HG03280 (cell line): ENCODE results near the gene GPR176.
"Not testable (repeated sequence)": the region's sequence is repeated elsewhere in the genome, so short reads cannot be mapped to it uniquely, and the experiment has no call there.

ENCODE experiments used
- ATAC-seq: cut with Tn5 transposase; IDR thresholded peaks from one replicate; pipeline ENCODE4 v1.9.1; 2021; ENCODE audit warnings: mild to moderate bottlenecking, moderate library complexity; ENCODE audit not compliant: unreplicated experiment

Gene GPR176

DNA sequence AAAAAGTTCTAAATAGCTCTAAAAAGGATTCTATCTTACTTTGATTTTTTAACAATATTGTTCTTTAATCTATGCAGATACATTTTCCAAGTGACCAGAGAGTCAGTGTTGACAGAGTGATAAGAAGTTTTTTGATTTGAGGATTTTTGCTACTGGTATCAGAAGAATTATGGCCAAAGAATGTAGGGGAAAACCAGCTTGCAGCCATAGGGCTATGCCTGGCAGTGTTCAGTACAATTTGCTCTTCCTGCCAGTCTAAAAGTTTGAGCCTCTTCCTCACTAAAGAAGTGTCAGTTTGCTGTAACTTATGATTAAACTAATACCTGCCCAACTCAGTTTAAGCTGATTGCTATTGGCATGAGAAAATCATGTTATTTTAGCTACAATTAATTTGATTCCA, 102.2 kb downstream of the GPR176 start:
- no peak for ATAC-seq

DNA sequence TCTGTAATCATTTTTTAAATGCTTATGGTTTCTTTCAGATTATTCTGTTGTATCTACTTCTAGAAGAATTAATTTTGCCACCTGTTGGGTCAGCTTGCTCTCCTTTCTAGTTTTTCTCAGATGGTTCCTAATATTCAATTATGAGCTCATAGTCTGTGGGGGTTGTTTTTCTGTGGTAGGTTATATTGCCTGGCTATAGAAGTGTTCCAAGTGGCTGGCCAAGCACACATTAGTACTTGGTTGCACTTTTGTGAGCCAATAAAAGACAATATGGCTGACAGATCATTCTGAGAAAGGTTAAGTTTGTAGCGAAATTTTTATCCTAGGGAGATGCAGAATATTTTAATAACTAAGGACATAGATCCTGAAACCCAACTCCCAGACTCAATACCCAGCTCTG, 105.6 kb downstream of the GPR176 start:
- ATAC-seq: no peak

- ATAC-seq: not testable (repeated sequence)
Observed at GRCh38 chr15:39812651-39813050, 107.4 kb downstream of the GPR176 start.

DNA sequence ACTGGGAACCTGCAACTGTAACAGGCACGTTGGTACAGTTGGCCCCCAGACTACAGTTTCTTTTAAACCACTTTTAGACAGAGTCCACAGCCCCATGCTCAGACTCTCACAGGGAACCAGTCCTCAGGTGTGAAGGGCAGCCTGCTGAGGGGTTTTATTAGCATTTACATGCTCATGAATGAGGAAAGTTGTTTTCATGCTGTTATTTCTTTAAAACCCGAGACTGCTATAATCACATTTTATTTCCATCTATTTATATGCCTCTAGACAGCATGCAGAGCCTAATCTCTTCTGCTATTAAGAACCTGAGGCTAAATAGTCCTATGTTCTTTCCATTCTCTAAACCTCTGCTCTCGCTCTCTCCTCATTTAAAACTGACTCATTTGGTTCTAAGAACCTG, 111.2 kb downstream of the GPR176 start:
- no peak for ATAC-seq

- ATAC-seq: no peak
Observed at GRCh38 chr15:39807791-39808190, 112.3 kb downstream of the GPR176 start.

DNA sequence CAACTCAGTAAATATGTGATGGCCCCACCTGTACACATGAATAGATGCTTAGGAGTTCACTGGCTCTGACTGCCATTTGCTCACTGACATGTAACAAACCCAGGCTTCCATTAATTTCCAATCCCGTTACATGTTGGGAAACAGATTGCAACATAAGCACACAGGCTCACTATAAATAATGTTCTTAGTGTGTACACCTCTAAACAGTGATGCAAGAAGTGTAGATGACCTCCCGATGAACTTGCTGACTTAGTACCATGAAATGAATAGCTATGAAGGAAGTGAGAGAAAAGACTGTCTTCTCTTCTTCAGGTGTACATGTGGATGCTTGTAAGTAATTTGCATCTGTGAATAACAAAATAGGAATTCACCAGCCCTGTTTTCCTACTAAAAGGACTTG, 116.0 kb downstream of the GPR176 start:
- ATAC-seq: no peak

DNA sequence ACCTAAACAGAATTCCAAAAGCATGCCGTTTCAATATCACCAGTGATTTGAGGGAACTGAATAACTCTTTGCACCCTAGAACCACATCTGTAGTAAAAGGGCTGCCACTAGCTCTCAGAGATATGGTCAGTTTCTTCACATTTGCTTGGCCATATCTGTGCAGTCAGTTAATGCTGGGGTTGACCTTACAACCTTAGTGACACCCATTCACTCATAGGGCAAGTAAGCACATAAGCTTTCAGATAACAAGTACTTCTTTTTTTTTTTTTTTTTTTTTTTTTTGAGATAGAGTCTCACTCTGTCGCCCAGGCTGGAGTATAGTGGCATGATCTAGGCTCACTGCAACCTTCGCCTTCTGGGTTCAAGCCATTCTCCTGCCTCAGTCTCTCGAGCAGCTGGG, 117.0 kb downstream of the GPR176 start:
- no peak for ATAC-seq

DNA sequence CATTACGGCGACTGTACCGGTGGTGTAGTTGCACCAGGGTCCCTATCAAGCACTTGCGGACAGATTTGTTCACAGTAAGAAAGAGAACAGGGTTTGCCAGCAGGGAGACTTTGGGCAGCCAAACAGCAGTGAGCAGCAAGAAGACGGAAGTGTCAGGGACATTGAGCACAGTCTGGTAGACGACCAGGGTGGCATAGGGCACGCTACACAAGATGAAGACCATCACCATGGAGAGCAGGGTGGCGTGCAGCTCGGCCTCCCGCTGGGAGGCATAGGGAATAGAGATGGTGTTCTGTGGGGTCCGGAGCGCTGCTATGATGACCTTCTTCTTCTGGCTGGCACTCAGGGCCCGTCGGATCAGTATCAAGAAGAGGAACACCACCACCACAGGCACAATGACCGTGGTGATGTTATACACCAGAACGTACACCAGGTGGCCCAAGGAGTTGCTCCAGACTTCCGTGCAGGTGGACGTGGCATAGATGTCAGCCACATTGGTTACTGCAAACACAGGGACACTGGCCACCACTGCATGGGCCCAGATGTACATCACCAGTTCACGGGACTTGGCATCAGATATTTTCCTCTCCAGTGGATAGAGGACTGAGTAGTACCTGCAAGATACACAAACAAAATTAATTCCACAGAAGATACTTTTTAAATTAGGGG, 118.3 kb downstream of the GPR176 start:
- ATAC-seq: peak; percentile 74

DNA sequence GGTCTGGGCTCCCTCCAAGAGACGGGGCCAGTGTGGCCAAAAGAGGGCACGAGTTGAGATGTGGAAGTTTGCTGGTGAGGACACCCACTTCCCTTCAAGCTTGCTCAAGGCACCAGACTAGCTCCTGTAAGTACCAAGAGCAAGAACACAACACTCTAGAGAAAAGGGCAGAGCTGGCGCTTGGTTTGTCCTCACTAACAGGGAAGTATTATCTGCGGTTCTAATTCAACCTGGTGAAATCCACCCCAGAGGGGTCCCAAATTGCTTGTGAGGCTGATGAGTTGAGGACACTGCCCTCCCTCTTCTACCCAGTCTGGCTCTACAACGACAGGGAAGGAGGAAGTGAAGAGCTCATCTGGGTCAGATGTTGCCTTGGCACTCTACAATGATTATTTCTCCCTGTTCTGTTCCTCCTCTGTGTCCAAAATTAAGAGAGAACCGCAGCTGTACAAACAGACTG, 120.5 kb downstream of the GPR176 start:
- ATAC-seq: no peak

DNA sequence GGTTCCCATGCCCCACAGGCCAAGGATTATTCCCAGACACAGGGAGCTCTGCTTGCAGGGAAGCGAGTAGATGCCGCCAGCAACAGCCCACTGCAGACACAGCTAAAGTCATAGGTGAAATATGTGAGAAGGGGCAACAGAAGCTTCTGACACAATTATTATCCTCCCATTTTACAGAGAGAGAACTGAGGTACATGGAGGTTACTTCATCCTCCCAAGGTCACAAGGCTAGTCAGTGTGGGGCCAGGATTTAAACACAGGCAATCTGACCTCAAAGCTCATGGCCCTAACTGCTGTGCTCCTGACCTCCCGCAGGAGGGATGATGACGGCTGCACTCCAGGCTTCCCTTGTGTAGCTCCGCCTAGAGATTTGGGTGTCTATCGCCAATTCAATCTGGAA, 121.7 kb downstream of the GPR176 start:
- no peak for ATAC-seq

DNA sequence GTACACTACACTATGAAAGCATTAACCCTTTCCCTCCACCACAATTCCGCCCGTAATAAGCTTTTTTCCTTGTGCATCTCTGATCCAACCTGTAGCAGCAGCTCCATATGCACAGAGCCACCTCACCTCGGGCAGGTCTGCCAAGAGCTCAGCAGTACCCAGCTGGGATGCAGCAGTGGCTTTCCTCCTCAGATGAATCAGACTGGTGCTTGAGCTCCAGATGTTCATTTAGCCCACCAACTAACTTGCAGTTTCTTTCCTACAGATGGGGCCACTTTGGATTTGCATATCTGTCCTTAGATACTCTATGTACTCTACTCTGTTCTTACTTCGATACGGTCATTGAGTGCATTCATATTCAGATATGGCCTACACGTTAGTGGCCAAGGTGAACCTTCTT, 122.7 kb downstream of the GPR176 start:
- ATAC-seq: peak; percentile 56

GRCh38 chr15:39796601-39797000, 123.5 kb downstream of the GPR176 start:
- ATAC-seq: no peak

DNA sequence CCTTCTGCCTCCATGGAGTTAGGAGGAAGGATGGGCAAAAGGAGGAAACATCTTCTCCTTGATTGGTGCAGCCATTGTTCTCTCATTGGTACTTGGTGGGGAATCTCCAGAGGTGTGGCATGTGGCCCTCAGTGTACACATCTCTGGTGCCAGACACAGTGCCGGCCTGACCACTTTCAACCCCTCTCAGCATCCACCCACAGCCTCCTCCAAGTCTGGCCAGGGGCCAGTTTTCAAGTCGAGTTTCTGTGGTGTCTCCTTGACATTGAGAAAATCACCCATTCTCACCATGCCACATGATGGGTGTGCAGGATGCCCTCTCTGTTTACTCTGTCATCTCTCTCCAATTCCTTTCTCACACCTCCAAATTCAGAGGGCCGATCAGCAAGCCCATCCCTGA, 124.6 kb downstream of the GPR176 start:
- no peak for ATAC-seq

GRCh38 chr15:39794954-39795353, 125.1 kb downstream of the GPR176 start:
- ATAC-seq: no peak

DNA sequence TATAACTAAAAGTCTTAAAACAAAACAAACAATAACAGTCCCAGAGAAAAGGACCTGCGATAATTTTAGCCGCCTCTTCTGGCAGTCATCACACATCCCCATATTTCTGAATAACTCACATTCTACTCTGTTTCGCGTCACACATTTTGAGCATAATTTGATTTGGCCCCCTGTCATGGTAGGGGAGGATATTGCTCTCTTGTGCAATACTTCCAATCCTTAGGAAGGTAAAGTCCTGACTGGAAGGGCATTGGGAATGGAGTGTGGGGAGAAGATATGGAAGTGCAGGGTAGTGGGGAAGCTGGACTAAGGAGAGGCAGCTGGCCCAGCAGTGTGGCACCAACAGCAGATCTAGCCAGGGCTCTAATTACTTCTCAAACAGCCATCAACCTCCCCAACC, 126.1 kb downstream of the GPR176 start:
- ATAC-seq: no peak

- ATAC-seq: no peak
Observed at GRCh38 chr15:39792844-39793335, 127.2 kb downstream of the GPR176 start.

GRCh38 chr15:39792025-39792843, 127.8 kb downstream of the GPR176 start:
- ATAC-seq: no peak

- ATAC-seq: no peak
Observed at GRCh38 chr15:39789736-39790135, 130.3 kb downstream of the GPR176 start.

DNA sequence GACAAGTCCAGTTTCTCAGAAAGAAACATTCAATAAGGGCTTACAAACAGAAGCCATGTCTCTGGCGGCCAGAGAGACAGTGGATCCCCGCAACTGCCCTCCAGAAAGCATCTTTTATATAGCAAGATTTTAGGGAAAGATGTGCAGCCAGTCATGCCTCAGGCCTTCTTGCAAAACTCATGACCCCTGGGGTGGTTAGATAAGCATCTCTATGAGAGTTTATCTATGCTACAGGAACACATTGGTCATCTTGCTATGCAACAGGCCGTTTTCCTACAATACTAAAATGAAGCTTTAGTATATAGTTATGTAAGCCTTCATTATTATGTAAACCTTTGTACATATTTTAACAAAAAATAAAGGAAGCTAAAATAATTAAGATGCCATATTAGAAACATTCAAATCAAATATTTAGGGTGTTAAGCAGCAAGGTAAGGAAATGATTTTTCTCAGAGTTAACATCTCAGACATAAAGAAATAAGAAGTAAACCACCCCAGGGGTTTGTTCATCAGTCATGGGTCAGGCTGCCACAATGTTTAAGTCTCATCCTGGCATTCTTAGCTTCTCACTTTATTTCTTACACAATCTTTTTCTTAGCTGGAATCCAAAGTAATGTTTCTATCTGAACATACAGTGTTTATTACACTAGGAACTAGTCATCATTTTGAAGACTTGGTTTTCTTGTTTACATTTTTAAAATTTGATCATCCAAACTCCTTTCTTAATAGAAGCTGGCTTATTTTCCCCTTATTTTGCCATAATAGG, 131.1 kb downstream of the GPR176 start:
- ATAC-seq: no peak

DNA sequence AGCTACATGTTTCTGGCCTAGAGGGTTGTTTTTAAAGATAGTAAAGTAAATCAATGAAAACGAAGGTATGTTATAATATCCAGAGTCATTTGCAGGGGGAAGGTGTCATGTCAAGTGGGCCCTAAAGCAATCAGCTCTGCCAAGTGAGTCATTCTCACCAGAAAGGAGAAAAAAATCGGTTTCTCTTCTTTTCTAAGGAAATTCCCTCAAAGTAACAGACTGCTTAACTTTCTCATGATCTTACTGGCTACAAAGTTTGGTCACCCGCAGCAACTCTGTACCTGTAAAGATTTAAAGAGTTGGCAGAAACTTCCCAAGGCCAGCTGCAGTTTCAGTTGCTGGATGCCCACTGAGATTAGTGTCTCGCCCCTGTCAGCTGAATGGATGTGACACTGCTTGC, 132.0 kb downstream of the GPR176 start:
- no peak for ATAC-seq

DNA sequence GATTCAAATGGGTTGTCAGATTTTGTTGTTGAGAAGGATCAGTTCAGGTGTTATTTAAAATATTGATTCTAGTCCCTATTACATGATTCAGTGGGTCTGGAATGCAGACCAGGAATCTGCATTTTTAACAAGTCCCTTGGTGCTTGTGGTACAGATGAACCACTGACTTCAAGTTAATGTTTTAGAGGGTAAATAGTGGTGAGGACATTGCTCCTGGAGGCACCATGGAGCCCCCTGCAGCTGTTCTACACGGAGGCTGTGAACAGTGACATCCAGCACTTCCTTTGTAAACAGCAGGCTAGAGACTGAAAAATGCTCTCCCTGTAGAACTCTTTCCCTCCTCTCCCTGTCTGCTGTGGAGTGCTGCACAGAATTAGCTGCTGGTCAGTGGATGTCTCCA, 132.6 kb downstream of the GPR176 start:
- ATAC-seq: no peak
